Calu3 (cell line): ENCODE data around the gene ZCCHC24. TPM values are rescaled to one million over a fixed set of nuclear protein-coding genes. Genes with fewer than 3 reads are reported as not detected.

Source experiments
- BruUV-seq: library from RNA; stranded (reverse); fragments of 400-500 nt; replicated peaks from 2 replicates; lab custom pipeline; 2021; lab: Mats Ljungman, UMichigan
- CTCF ChIA-PET: fragments of 300-600 bp; sonication (Branson Sonifier 250); formaldehyde crosslinking; loops from one replicate; lab custom pipeline; 2022; ENCODE audit warnings: antibody characterized with exemption; lab: Charles Lee
- DNase-seq: peaks from one replicate; pipeline ENCODE4 v3.0.0; 2022
- H3K27ac Mint-ChIP-seq: one replicate; pipeline ENCODE4 v1.8.0; 2022; ENCODE audit warnings: mixed read lengths; ENCODE audit not compliant: unreplicated experiment
- H3K27me3 Mint-ChIP-seq: one replicate; pipeline ENCODE4 v1.8.0; 2022; ENCODE audit warnings: mixed read lengths; ENCODE audit not compliant: unreplicated experiment
- H3K36me3 Mint-ChIP-seq: one replicate; pipeline ENCODE4 v1.8.0; 2022; ENCODE audit warnings: mild to moderate bottlenecking, moderate library complexity, mixed read lengths; ENCODE audit not compliant: insufficient read depth, unreplicated experiment
- H3K4me1 Mint-ChIP-seq: one replicate; pipeline ENCODE4 v1.8.0; 2022; ENCODE audit warnings: mild to moderate bottlenecking, low read depth, mixed read lengths; ENCODE audit not compliant: unreplicated experiment
- H3K4me3 Mint-ChIP-seq: one replicate; pipeline ENCODE4 v1.8.0; 2022; ENCODE audit warnings: mild to moderate bottlenecking, low read depth, moderate library complexity, mixed read lengths; ENCODE audit not compliant: unreplicated experiment
- H3K9me3 Mint-ChIP-seq: one replicate; pipeline ENCODE4 v1.8.0; 2022; ENCODE audit warnings: low read depth, mixed read lengths; ENCODE audit not compliant: unreplicated experiment
- CTCF ChIP-seq: fragments of 200-600 bp; IDR thresholded peaks from one replicate; pipeline ENCODE4 v1.8.0; 2022; ENCODE audit warnings: antibody characterized with exemption; ENCODE audit not compliant: unreplicated experiment
- intact Hi-C: fragments of 100-400 bp; cut with micrococcal nuclease; formaldehyde crosslinking; loops from one replicate; pipeline ENCODE4 v1.10.0; 2022; ENCODE audit not compliant: unreplicated experiment
- total RNA-seq: library from RNA; stranded (reverse); gene quantifications from 2 replicates; pipeline ENCODE4 v1.2.3, GENCODE V29; 2022

ZCCHC24 gene
- total RNA-seq, 1 experiment from 2014 or later, result 1.4 TPM

- Mint-ChIP-seq H3K4me1 (no peaks in the 10 kb centered on the region), H3K27ac (no peak overlapping the region), H3K27me3 (peaks cover 43% of the 10 kb centered on the region), H3K4me3 (no peak overlapping the region), H3K36me3 (peaks cover 5% of the 10 kb centered on the region), H3K9me3 (no peaks in the 10 kb centered on the region)
- CTCF ChIA-PET, result interaction anchor here (0.8 kb wide), 1 partner anchor 202 kb away, joined by 3 read pairs; no protein-coding TSS in a partner anchor
- intact Hi-C loops, result no loop called here
- no TSS peak for BruUV-seq
- no peak for TF ChIP-seq CTCF
- no peak for DNase-seq
Observed at GRCh38 chr10:79392506-79393176, 52.8 kb downstream of the ZCCHC24 start.

- Mint-ChIP-seq H3K27ac (no peak overlapping the region), H3K4me3 (no peak overlapping the region), H3K9me3 (no peaks in the 10 kb centered on the region), H3K36me3 (peaks cover 5% of the 10 kb centered on the region), H3K4me1 (no peaks in the 10 kb centered on the region), H3K27me3 (peaks cover 43% of the 10 kb centered on the region)
- no peak for DNase-seq
- intact Hi-C loops, result no loop called here
- CTCF ChIA-PET, result interaction anchor here (0.8 kb wide), 1 partner anchor 202 kb away, joined by 3 read pairs; no protein-coding TSS in a partner anchor
- TF ChIP-seq CTCF, result no peak
- BruUV-seq, result no TSS peak
Observed at GRCh38 chr10:79392020-79392398, 53.4 kb downstream of the ZCCHC24 start.

DNA sequence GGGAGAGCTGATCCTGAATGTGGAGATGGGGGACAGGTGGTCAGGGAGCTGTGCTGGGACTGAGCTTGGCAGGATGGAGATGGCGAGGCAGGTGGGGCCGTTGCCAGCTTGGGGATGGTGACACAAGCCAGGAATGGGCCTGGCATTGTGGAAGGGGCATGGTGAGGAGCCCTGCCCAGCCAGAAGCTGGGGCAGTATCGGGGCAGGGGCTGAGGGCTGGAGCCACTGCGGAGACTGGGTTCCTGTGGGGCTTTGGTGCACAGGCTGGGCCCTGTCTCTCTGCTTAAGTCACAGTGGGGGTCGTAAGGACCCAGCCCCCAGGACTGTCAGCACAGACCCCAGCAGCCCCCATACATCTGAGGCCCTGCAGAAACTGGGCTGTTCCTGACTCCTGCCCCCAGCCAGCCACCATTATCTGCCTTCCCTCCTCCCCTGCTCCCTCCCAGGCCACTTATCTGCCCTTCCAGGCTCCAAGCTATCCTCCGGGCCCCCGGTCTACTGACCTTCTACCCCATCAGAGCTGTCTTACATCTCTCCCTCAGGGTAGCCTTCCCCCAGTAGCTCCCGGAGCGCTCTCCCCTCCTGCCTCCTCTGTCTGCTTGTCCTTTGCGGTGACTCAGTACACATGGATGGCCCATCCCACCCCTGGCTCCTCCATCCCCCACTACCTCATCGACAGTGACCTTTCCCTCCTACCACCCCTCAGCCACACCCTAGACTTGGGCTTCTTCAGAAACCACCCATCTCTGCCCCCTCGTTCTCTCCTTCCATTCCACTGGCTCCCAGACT is 54.0 kb downstream of the ZCCHC24 start:
- DNase-seq, result no peak
- Mint-ChIP-seq H3K36me3 (peaks cover 5% of the 10 kb centered on the region), H3K4me1 (no peaks in the 10 kb centered on the region), H3K9me3 (no peaks in the 10 kb centered on the region), H3K27ac (no peak overlapping the region), H3K4me3 (no peak overlapping the region), H3K27me3 (peaks cover 43% of the 10 kb centered on the region)
- no TSS peak for BruUV-seq
- intact Hi-C loops, result no loop called here
- no peak for TF ChIP-seq CTCF
- CTCF ChIA-PET, result interaction anchor here (0.8 to 1.2 kb wide), 2 partner anchors 54 to 203 kb away, joined by 3 to 6 read pairs; partner anchors contain the start of gene ZCCHC24

DNA sequence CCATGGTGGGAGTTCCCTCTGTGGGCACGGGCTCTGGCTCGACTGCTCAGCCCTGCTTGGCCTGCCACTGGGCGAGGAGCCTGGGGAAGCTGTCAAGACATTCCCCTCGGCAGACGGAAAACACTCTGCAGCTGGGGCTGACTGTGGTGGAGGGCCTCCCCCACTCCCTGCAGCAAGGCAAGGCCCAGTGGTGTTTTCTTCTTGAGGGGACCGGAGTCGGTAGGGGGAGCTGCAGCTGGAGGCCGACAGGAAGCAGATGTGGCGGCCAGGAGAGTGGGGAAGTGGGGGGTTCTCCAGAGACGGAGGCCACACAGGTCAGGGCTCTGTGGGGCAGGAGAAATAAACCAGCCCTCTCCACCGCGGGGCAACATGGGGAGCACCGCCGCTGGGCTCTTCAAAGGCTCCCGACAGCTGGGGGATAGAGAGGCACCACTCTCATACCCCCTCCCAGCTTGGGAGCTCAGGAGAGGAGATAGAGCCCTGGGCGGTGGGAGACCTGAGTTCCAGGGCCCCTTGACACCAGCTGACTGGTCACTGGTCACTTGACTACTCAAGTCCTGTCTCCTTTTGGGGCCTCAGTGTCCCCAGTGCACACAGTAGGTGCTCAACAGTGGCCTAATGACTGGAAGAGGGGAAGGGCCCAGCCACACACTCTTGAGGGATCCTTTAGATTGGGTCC is 54.7 kb downstream of the ZCCHC24 start:
- Mint-ChIP-seq H3K4me3 (no peak overlapping the region), H3K27ac (no peak overlapping the region), H3K36me3 (peaks cover 5% of the 10 kb centered on the region), H3K4me1 (no peaks in the 10 kb centered on the region), H3K9me3 (no peaks in the 10 kb centered on the region), H3K27me3 (peaks cover 35% of the 10 kb centered on the region)
- no TSS peak for BruUV-seq
- CTCF ChIA-PET, result interaction anchor here (1.2 kb wide), 1 partner anchor 55 kb away, joined by 6 read pairs; the partner anchor contains the start of gene ZCCHC24
- no peak for TF ChIP-seq CTCF
- DNase-seq, result no peak
- intact Hi-C loops, result no loop called here
